T-helper 2 cell treated with Interferon-gamma antibody and Interleukin-4, amounts not matched to agents 100 ng/mL and 5 ng/mL, for 36 hours (primary cell): Measurements from ENCODE around the gene WDR33. TPM values are rescaled to one million over a fixed set of nuclear protein-coding genes. Genes with fewer than 3 reads are reported as not detected.

Experiments used
- intact Hi-C: fragments of 100-400 bp; cut with micrococcal nuclease; formaldehyde crosslinking; loops from one replicate; pipeline ENCODE4 v1.15.1; 2023
- total RNA-seq: library from RNA; stranded (reverse); gene quantifications from 2 replicates; pipeline ENCODE4 v1.2.3, GENCODE V29; 2022

The WDR33 gene
- total RNA-seq, 1 donor from 2014 or later, result 78.3 TPM

DNA sequence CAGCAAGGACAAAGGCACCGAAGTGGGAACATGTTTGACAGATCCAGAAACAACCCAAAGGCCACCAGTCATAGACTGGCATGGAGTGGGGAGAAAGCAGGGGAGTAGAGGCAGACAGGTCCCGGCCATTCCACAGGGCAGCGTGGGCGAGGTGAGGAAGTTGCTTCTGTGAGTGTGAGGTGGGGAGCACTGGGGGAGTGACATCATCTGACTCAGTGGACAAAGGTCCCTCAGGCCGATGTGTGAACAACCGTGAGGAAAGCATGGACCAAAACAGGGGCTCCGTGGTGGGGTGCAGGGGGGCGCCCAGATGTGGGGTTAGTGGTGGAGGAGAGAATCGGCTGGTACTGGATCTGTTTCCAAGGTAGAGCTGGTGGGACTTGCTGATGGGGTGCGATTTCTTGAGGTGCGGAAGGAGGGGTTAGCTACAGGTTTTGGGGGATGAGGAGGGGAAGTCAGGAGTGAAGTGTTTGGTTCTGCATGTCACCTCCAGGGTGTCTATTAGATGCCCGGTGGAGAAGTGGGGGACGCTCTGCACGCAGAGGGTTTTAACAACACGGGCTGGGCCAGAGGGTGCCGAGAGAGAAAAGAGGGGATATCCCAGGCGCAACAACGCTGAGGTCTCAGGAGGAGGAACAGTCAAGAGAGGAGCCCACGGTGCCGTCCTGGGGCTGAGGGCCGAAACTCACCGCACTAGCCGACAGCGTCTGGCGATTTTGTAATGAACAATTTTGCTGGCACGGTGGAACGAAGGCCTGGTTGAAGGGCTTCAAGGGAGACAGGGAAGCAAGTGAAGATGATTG is 112.2 kb downstream of the WDR33 start:
- intact Hi-C loops, result no loop called here

DNA sequence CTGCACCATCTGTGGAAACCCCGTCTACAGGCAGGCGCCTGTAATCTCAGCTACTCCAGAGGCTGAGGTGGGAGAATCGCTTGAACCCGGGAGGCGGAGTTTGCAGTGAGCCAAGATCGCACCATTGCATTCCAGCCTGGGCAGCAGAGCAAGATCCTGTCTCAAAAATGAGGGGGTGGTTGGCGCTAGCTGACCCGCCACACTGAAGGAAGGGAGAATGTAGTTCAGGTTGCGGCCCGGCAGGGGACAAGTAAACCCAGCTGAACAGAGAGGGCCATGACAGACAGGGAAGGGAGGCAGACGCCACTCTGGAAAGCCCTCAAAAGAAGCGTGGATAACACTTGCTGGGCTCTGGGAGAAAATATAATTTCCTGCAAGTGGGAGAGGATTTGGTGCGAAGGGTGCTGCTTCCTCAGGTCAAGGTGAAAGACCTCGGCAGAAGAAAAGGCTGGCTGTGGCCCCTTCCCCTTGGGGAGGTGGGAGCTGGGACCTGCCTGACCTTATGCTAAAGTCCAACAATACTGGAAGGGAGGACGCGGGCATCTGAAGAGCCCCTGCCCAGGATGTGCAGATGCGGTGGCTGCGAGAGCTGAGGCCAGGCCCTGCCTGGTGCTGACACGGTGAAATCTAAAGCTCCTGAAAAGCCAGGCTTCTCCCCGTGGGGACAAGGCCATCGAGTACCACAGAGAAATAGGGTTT is 113.3 kb downstream of the WDR33 start:
- intact Hi-C loops, result no loop called here

DNA sequence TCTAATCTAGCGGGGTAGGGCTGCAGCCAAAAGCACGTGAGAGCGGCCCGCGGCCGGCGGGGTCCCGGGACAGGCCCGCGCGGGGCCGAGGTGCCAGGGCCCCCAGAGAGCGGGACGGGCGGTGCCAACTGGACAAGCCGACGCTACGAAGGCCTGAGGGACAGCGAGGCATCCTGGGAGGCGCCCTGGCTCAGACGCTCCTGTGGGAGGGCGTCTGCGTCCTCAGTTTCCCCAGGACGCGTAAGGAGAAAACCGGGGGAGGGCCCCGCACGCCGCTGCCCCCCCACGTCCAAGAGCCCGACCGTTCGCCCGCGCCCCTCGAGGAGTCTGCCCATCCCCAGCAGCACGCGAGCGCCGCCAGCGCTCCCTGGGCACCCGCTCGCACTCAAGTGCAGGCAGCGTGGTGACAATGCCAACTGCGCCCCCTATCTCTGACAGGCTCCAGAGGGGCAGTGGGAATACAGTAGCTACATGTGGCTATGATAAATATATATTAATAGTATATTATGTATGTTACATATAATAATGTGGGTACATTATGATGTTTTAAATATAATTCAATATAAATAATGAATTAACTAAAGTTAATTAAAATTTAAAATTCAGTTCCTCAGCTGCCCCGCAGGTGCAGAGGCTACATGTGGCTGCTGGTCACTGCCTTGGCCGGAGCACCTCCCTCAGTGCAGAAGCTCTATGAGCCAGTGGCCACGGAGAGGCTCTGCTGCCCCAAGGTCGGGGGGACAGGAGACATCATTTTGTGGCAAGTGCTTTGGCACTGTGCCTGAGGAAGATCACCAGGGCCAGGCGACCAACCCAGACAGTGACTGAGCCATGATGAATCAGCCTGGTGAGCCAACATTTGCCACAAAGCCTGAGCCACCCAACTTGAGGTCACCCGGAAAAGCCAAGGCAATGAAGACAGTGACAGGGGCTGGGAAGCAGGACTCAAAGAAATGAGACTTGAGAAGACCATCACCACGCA is 115.2 kb downstream of the WDR33 start:
- intact Hi-C loops, result no loop called here

DNA sequence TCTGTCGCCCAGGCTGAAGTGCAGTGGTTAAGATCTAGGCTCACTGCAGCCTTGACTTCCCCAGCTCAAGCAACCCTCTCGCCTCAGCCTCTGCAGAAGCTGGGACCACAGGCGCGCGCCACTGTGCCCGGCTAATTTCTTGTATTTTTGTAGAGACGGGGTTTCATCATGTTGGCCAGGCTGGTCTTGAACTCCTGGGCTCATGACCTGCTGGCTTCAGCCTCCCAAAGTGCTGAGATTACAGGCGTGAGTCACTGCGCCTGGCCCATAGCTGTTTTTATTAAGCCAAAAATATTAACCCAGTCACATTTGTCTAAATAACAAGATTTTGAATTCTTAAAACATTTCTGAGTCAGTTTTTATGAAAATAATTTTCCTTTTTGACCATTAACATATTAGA is 116.0 kb downstream of the WDR33 start:
- intact Hi-C loops, result no loop called here

DNA sequence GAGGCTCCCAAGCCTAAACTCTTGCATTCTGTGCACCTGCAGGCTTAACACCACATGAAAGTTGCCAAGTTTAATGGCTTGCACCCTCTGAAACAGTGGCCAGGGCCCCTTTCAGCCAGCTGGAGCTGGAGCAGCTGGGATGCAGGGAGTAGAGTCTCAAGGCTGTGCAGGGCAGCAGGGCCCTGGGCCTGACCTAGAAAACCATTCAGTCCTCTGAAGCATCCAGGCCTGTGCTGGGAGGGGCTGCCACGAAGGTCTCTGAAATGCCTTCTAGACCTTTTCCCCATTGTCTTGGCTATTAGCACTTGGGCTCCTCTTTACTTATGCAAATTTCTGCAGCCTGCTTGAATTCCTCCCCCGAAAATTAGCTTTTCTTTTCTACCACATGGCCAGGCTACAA is 120.3 kb downstream of the WDR33 start:
- intact Hi-C loops, result no loop called here

DNA sequence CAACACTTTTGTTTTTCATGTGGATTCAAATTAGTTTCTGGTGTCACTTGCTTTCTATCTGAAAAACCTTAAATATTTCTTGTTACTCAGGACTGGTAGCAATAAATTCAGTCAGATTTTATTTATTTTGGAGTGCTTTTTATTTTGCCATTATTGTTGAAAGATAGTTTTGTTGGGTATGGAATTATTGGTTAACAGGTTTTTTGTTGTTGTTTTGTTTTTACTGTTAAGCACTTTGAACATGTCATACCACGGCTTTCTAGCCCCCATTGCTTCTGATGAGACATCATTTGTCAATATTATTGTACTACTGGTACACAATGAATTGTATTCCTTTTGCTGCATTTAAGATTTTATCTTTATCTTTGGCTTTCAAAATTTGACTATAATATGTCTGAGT is 122.6 kb downstream of the WDR33 start:
- intact Hi-C loops, result no loop called here

DNA sequence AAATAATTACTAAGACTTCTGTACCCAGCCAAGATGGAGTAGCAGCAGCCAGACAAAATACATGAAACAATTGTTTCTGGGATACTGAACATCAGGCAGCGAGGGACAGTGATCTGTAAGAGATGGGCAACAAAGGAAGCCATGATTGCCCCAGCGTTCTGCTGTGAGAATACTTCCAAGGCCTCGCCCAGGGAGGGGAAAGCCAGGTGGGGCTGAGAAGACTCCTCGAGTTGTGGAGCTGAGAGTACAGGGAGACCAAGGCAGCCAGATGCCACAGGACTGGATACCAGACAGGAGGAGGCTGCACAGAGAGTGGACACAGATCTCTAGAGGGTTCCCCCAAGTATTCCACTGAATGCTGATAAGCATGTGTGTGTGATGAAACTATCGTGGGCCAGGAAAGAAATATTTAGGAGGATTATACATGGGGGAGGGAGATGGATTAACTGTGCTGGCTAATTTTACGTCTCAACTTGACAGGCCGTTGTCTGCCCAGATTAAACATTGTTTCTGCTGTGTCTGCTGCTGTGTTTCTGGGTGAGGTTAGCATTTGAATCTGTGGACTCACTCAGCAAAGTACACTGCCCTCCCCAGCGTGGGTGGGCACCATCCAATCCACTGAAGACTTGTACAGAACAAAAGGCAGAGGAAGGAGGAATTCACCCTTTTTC is 125.4 kb downstream of the WDR33 start:
- intact Hi-C loops, result no loop called here

DNA sequence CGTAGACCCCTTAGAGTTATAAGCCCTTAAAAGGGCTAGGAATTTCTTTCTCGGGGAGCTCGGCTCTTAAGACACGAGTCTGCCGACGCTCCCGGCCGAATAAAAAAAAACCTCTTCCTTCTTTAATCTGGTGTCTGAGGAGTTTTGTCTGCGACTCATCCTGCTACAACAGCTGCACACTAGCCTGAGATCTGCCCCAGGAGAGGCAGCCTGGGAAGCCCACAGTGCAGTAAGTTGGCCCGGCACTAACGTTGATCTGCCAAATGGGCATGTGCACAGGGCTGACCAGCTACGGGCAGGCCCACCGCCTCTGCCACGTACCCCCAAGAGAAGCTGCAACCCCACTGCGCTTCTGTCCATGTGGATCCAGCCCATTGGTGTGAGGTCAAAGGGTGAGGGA is 127.2 kb downstream of the WDR33 start:
- intact Hi-C loops, result no loop called here

DNA sequence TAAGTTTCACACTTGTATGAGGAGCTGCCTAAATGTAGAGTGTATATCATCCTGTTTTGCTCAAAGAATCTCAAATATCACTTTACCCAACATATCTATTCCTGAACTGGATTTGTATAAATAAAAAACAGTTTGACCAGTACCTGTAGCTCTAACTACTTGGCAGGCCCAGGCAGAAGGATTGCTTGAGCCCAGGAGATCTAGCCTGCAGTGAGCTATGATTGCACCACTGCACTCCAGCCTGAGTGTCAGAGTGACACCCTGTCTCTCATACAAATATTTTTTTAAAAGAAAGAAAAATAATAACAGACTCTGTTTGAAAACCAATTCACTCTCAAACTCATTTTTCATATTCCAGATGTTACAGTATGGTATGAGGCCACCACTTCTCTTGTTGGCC is 127.9 kb downstream of the WDR33 start:
- intact Hi-C loops, result no loop called here

DNA sequence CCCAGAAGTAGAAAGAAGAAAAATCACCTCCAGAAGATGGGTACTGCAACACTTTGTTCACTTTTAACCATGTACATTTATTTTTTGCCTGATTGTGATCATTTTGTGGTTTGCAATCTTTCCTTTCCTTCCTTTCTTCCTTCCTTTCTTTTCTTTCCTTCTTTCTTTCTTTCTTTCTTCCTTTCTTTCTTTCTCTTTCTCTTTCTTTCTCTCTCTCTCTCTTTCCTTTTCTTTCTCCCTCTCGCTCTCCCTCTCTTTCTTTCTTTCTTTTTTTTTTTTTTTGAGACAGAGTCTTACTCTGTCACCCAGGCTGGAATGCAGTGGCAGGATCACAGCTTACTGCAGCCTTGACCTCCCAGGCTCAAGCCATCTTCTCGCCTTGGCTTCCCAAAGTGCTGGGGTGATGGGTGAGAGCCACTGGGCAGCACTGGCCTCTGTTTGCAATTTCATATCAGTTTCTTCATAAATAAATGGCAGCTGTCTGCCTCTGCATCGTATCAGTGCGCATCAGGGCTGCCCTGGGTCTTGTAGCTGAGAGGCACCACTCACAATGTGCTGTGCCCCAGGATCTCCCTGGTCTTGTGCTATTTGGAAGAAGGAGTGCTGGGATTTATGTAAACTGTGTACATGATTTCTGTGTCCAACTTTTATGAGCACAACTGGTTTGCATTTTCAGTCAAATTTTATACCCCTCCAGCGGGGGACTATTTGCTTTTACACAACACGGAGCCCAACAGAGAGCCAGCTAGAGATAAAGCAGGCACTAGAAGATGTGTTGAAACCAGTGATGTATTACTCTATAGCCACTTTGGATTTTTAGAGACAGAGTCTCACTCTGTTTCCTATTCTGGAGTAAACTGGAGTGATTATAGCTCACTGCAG is 128.8 kb downstream of the WDR33 start:
- intact Hi-C loops, result no loop called here

DNA sequence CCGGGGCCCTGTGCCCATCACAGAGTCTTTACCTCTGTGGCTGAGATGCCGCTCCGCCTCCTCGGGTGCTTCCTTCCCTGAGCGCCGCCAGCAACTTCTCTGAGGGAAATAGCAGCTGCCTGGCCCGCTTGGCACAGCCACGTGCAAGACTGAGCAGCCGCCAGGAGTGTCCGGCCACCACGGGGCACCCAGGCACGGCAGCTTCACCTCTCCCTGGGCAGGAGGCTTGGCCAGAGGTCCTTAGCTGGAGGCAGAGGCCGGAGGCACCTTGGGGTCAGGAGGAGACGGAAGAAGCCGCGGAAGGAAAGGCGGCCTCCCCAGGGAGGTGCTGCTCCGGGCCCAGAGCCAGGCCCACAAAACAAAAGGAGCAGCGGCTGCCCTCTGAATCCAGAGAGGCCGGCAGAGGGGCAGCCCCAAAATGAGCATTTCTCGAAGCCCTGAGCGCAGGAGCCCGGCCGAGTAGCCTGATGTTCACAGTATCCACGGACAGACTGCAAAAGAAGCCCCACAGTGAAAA is 129.6 kb downstream of the WDR33 start:
- intact Hi-C loops, result no loop called here

DNA sequence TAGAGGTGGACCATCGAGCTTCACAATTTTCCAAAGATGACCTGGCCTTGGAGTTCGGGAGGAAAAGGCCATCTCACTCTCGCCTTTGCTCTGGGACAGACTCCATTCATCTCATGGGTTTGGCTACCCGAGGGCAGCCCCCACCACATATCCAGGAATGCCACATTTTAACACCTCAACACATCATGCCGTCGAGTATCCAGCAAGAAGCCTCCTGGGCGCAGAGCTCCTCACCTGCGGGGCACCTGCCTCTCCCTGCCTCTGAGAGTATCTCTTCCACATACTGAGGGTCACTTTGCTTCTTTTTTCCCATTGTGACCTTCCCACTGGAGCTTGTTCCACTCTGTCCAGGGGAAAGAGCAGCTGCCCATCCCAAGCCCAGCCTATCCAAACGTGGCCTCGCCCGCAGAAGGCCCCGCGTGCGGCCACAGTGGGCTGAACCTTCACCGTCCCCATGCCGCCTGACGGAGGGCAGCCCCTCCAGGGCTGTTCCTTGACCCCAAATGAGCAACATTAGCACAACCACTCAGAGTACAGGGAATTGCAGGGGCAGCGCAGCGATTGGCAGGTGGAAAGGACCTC is 130.2 kb downstream of the WDR33 start:
- intact Hi-C loops, result no loop called here

DNA sequence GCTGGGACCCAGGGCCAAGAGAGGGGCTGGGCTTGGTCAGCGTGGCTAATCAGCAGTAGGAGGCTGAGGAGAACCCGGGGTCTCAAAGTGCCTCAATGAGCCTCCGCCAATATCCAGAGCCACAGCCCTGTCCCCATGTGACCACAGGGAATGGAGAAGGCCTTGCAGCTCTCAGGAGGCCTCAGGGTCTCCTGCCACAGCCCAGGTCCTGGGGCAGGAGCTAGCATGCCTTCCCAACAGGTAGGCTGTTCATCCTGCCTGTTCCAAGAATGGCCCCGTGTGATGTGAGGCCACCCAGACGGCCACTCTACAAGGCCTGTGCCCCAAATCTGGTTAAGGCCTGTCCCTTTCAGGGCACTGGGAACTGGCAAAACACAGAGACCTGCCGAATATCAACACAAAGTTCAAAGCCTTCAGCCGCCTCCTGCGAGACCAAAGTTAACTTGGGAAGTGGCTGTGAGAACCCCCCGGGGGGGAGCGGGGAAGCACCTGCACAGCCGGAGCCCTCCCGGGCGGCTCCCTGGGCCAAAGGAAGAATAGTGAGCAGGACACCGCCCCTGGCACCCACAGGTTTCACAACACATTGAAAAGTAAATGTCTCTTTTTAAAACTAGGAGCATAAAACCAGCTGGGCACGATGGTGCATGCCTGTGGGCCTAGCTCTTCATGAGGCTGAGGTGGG is 131.2 kb downstream of the WDR33 start:
- intact Hi-C loops, result no loop called here

DNA sequence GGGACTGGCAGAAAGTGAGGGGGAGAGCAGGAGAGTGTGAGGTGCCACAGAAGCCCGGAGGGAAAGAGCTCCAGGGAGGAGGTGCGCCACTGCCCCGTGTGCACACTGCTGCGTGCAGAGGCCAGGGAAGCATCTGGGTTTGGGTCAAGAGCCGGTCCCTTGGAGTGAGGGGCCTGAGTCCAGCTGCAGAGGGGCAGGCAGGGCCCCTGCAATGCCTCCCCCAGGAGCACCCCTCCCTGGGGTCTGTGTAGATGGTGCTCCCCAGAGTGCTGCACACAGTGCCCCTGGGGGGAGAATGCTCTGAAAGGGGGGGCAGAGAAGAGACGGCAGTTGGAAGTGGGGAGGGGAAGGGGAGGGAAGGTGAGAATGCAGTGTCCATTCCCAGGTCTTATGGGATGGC is 132.0 kb downstream of the WDR33 start:
- intact Hi-C loops, result no loop called here

DNA sequence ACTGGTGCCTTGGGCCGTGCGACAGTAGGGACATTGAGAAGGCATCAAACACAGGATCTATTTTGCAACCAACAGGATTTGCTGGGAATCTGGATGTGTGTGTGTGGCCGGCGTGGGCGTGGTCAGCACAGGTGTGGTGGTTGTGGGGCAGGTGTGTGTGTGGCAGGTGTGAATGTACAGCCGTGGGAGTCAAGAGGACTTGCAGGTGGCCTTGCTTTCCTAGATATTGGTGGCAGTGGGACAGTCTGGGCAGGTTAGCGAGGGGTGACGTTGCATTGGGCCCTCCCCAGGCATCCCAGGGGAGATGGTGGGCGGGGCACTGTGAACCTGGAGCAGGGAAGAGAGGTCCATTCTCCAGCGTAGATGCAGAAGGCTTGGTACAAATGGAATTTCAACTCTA is 132.4 kb downstream of the WDR33 start:
- intact Hi-C loops, result no loop called here

DNA sequence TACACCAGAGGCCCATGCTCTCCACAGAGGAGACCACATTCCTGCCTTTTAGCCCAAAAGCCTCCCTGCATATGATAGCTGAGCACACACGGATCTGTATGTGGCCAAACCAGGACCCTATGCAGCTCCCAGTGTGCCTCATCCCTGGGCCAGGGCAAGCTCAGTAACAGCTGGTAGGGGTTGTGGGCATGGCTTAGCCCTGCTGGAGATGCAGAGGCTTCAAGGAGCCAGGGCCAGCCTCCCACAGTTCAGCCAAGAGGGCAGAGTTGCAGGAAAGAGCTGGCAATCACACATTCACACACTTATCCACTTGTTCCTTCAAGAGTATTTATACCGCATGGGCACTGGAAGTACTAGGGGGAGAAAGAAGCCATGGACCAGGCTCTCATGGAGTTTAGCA is 134.1 kb downstream of the WDR33 start:
- intact Hi-C loops, result no loop called here

DNA sequence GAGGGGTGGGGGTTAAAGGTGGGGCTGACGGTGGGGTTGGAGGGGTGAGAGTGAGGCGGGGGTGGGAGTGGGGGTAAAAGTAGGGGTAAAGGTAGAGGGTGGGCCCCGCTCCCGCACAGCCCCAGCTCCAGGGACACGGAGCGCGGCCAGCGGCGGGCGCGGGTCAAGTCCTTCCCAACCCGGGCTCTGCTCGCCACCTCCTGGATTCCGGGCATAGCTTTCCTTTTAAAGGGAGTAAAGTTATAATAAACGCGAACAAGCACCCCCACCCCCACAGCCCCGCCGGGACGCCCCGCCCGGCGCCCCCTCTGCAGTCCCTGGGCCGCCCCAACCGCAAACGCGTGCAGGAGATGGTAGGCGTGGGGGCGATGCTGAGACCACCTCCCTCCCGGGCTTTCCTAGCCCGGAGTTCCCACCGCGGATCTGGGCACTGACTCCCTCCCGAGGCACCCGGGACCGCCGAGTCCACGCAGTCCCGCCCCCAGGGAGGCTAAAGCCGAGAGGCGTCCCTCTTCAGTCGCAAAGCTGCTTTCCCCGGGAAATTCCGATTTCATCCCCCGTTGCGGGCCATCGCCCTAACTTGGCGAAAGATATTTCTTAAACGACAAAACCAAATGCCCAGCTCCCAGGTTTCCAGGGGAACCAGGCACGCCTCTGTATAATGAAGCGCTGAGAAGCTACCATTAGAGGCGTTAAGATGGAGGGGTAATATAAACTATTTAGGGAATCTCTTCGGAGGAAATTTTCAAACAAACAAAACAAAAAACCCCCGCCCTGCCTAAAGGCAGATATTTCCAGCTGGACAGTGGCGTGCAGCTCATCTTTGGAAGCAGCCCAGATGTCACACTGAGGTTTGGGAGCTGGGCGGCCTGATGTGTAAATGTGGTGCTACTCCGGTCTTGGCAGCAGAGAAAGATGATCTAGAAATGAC is 135.4 kb downstream of the WDR33 start, which contains the start of gene LIMS2:
Gene LIMS2 (minus strand): TSS at position 200 of the 931 bp plus-strand sequence. CDS start 506 bp downstream, outside the sequence.
- intact Hi-C loops, result no loop called here
